Body of pancreas (tissue), 4 donors: ENCODE data around the gene LCA5L. TPM values are rescaled to one million over a fixed set of nuclear protein-coding genes. Genes with fewer than 3 reads are reported as not detected.
A peak's percentile ranks its signal among the peaks of the same experiment; 100 is the strongest.

ENCODE experiments used
- ATAC-seq: fragments of 150-250 bp; one replicate; pipeline ENCODE4 v1.9.1; 2016
- DNase-seq, 4 donors: peaks; one replicate each; pipeline ENCODE4 v3.0.0-alpha.2; 2019
- H3K27ac ChIP-seq, 4 donors: fragments of 200-600 bp; sonication (generic); 1 replicate in 3 of 4; 2 replicates in 1 of 4; pipeline versions ENCODE4 v1.5.1 to v1.6.1; 2016 to 2019; ENCODE audit warnings: mild to moderate bottlenecking in 1 of 4, mixed read lengths in 1 of 4, moderate library complexity in 1 of 4
- H3K27me3 ChIP-seq, 2 donors: fragments of 200-600 bp; sonication (generic); one replicate each; pipeline ENCODE4 v1.6.0; 2016; ENCODE audit warnings: mild to moderate bottlenecking in 1 of 2
- H3K36me3 ChIP-seq, 2 donors: fragments of 200-600 bp; sonication (generic); replicated peaks in 1 of 2; 2 replicates each; pipeline ENCODE4 v1.5.1; 2016; ENCODE audit warnings: low read depth in 2 of 2; ENCODE audit not compliant: insufficient read depth in 1 of 2
- H3K4me1 ChIP-seq: fragments of 200-600 bp; sonication (generic); one replicate; pipeline ENCODE4 v1.6.0; 2016
- H3K4me3 ChIP-seq, 2 donors: fragments of 200-600 bp; sonication (generic); 1 replicate in 1 of 2; 2 replicates in 1 of 2; pipeline ENCODE4 v1.5.1; 2016 to 2019
- H3K9me3 ChIP-seq, 3 donors: fragments of 200-600 bp; sonication (generic); 1 replicate in 2 of 3; 2 replicates in 1 of 3; pipeline ENCODE4 v1.5.1; 2016
- POLR2A ChIP-seq, 3 donors: fragments of 450-650 bp; IDR thresholded peaks; one replicate each; pipeline ENCODE4 v1.6.1; 2016; ENCODE audit warnings: antibody characterized with exemption in 3 of 3, mild to moderate bottlenecking in 2 of 3
- WGBS, 2 donors: methylation state at CpG; one replicate each; pipeline ENCODE4 v1.1.5; 2017; 5-methylcytosine and 5-hydroxymethylcytosine counted together
- intact Hi-C: fragments of 100-400 bp; cut with DNase I; formaldehyde crosslinking; loops from one replicate; pipeline ENCODE4 v1.15.1; 2023
- total RNA-seq, 2 donors: library from RNA; depleted of rRNA; stranded (reverse); fragments of >200 nt; gene quantifications; one replicate each; pipeline ENCODE4 v1.1.0, GENCODE V29; 2016
- TF ChIP-seq, protein P1 (sequence below), 7 experiments: fragments of 450-650 bp in 4 of 7; fragments of 200-600 bp in 3 of 7; sonication (generic) in 3 of 7; IDR thresholded peaks; one replicate each; pipeline ENCODE4 v1.5.1; 2016 to 2019; ENCODE audit warnings: antibody characterized with exemption in 7 of 7

LCA5L gene
- total RNA-seq, 2 donors from 2014 or later = 0.78 to 1.3 TPM

DNA sequence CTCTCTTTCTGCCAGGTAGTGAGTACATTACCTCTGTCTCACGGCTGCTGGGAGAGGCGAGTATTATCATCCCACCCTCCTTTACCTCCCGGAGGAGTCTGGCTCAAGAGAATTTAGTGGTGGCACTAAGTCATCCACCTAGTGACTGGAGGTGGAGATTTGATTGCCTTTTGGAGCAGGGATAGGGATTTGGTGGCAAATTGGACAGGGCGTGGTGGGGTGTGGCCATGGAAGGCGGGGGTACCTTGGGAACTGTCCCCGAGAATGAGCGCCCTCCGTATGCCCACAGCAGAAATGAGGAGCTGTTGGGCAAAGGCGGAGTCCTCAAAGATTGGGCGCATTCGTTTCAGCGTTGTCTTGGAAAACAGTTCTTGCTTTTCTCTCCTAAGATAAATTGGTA is 64.6 kb downstream of the LCA5L start:
- intact Hi-C loops = no loop called here
- 16 to 20% methylated on average over 11 to 12 of the region's 12 CpGs for WGBS, 2 donors
- ATAC-seq = no peak
- no peak for DNase-seq
- Histone ChIP-seq H3K36me3 (no peaks in the 10 kb centered on the region), H3K4me3 (peak overlapping the region; percentile 30 to 50), H3K27me3 (no peaks in the 10 kb centered on the region), H3K9me3 (no peaks in the 10 kb centered on the region), H3K27ac (peak overlapping the region; percentile 53 to 92 (median 81)), H3K4me1 (peaks cover 33% of the 10 kb centered on the region)
- TF ChIP-seq, protein P1, sequence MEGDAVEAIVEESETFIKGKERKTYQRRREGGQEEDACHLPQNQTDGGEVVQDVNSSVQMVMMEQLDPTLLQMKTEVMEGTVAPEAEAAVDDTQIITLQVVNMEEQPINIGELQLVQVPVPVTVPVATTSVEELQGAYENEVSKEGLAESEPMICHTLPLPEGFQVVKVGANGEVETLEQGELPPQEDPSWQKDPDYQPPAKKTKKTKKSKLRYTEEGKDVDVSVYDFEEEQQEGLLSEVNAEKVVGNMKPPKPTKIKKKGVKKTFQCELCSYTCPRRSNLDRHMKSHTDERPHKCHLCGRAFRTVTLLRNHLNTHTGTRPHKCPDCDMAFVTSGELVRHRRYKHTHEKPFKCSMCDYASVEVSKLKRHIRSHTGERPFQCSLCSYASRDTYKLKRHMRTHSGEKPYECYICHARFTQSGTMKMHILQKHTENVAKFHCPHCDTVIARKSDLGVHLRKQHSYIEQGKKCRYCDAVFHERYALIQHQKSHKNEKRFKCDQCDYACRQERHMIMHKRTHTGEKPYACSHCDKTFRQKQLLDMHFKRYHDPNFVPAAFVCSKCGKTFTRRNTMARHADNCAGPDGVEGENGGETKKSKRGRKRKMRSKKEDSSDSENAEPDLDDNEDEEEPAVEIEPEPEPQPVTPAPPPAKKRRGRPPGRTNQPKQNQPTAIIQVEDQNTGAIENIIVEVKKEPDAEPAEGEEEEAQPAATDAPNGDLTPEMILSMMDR (IDR thresholded peaks at IDR 0.05) = no peak
- TF ChIP-seq POLR2A (IDR thresholded peaks at IDR 0.05) = no peak

DNA sequence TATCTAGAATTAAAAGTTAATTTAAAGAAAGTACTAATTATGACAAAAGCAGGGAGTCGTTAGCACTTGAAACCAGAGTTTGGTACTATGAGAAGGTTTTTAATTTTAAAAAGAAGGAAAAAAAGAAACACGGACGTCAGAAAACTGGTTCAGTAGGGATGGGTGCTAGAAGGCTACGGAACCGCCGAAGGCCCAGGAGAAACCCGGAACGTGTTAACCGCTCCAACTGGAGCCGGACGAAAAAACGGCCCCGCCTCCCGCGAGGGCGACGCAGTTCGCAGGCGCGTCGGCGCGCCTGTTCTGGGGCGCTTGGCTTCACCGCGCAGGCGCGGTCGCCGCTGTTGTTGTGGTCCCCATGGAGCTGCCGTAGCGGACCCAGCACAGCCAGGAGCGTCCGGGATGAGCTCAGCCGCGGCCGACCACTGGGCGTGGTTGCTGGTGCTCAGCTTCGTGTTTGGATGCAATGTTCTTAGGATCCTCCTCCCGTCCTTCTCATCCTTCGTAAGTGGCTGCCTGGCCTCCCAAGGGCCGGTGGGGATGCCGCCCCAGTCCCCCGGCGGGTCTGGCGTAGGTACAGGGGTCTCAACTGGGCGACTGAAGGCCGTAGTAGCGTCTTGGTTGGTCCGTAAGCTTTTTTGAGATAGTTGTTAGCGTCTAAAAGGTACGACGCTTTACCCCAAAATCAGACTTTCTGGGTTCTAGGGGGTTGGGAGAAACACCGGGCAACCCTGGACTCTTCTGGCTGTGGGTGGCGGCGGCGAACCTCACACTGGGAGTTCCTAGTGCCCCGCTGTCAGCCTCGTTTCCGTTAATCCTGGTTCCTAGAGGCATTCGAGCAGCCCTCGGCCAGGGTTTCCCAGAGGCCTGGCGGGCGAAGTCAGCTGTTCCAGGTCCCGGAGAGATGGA is 65.3 kb downstream of the LCA5L start:
- peak; percentile 57 to 88 (median 82) for TF ChIP-seq POLR2A (IDR thresholded peaks at IDR 0.05)
- TF ChIP-seq, protein P1 (IDR thresholded peaks at IDR 0.05) = peak in 1 of 7 experiments; percentile 13
- no peaks in the 10 kb centered on the region for H3K27me3 ChIP-seq
- H3K4me1 ChIP-seq = peaks cover 29% of the 10 kb centered on the region
- ATAC-seq (peak; percentile 98), DNase-seq (peak; percentile 93 to 96 (median 96))
- 0 to 2% methylated on average over 18 to 65 of the region's 65 CpGs for WGBS, 2 donors
- peak overlapping the region; percentile 53 to 92 (median 81) for H3K27ac ChIP-seq
- peak overlapping the region; percentile 30 to 50 for H3K4me3 ChIP-seq
- no peaks in the 10 kb centered on the region for H3K9me3 ChIP-seq
- H3K36me3 ChIP-seq = no peaks in the 10 kb centered on the region
- intact Hi-C loops = no loop called here

DNA sequence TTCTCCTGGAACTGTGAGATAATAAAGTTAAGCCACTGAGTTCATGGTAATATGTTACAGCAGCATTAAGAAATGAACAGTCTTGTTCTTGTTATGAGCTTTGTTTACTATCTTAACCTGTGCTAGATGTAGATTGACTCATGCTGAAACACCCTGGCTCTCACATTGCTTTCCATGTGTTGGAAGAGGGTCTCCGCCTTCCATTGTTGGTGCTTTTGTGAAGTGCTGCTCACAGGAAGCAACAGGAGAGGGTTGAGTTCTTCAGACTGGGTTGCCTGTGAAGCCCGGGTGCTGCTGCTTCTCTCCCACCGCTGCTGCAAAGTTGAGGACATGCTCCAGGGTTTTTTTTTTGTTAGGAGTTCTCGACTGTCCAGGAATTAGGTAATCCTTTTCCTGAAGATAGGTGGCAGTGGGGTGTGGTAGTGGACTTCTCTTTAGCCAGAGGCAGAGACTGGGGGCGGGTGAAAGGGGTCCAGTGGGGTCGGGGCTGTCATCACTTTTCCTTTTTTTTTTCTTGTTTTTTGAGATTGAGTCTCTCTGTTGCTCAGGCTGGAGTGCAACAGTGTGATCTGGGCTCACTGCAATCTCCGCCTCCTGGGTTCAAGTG is 68.0 kb downstream of the LCA5L start:
- Histone ChIP-seq H3K27me3 (no peaks in the 10 kb centered on the region), H3K27ac (no peak overlapping the region), H3K9me3 (no peaks in the 10 kb centered on the region), H3K36me3 (no peaks in the 10 kb centered on the region), H3K4me1 (peaks cover 18% of the 10 kb centered on the region), H3K4me3 (no peak overlapping the region)
- intact Hi-C loops = no loop called here
- ATAC-seq (no peak), DNase-seq (no peak)
- TF ChIP-seq, protein P1 (IDR thresholded peaks at IDR 0.05) = no peak
- no peak for TF ChIP-seq POLR2A (IDR thresholded peaks at IDR 0.05)
- 72% methylated on average over 7 of the region's 7 CpGs for WGBS, 2 donors

DNA sequence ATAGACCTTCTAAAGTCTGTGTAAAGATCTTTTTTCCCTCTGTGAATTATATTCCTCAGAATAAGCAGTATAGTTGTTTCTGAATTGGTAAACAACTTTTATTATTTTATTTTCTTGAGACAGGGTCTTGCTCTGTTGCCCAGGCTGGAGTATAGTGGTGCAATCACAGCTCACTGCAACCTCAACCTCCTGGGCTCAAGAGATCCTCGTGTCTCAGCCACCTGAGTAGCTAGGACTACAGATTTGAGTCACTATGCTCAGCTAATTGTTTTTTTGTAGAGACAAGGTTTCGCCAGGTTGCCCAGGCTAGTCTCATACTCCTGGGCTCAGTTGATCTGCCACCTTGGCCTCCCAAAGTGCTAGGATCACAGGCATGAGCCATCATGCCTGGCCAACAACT is 70.1 kb downstream of the LCA5L start:
- TF ChIP-seq, protein P1 (IDR thresholded peaks at IDR 0.05) = no peak
- no peak overlapping the region for H3K27ac ChIP-seq
- H3K4me3 ChIP-seq = no peak overlapping the region
- peaks cover 14% of the 10 kb centered on the region for H3K4me1 ChIP-seq
- H3K36me3 ChIP-seq = no peaks in the 10 kb centered on the region
- DNase-seq (no peak), ATAC-seq (no peak)
- 76 to 90% methylated on average over 2 of the region's 2 CpGs for WGBS, 2 donors
- no peaks in the 10 kb centered on the region for H3K9me3 ChIP-seq
- no peaks in the 10 kb centered on the region for H3K27me3 ChIP-seq
- intact Hi-C loops = no loop called here
